Gastrocnemius medialis (tissue), 4 donors: ENCODE data around the gene PPP6R2.

Experiments
- POLR2A ChIP-seq, 2 donors: fragments of 450-650 bp; IDR thresholded peaks; one replicate each; pipeline ENCODE4 v1.6.1; 2017; ENCODE audit warnings: antibody characterized with exemption in 2 of 2, mild to moderate bottlenecking in 2 of 2, moderate library complexity in 2 of 2
- TF ChIP-seq, protein P1 (sequence below), 5 experiments: fragments of 450-650 bp in 3 of 5; fragments of 200-600 bp in 2 of 5; sonication (generic) in 2 of 5; IDR thresholded peaks in 4 of 5; conservative IDR thresholded peaks in 1 of 5; 1 replicate in 4 of 5; 2 replicates in 1 of 5; pipeline ENCODE4 v1.5.1; 2016 to 2019; ENCODE audit warnings: antibody characterized with exemption in 5 of 5, mild to moderate bottlenecking in 3 of 5, moderate library complexity in 3 of 5

DNA sequence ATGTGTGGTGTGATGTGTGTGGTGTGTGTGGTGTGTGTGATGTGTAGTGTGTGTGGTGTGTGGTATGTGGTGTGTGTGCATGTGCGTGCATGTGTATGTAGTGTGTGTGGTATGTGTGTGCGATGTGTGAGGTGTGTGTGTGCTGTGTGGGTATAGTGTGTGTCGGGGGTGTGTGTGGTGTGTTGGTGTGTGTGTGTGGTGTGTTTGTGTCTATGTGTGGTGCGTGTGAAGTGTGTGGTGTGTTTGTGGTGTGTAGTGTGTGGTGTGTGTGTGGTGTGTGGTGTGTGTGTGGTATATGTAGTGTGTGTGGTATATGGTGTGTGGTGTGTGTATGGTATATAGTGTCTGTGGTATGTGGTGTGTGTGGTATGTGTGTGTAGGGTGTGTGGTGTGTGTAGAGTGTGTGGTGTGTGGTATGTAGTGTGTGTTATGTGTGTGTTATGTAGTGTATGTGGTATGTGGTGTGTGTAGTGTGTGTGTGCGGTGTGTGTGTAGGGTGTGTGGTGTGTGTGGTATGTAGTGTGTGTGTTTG, 5.0 kb upstream of the PPP6R2 start:
- TF ChIP-seq, protein P1, sequence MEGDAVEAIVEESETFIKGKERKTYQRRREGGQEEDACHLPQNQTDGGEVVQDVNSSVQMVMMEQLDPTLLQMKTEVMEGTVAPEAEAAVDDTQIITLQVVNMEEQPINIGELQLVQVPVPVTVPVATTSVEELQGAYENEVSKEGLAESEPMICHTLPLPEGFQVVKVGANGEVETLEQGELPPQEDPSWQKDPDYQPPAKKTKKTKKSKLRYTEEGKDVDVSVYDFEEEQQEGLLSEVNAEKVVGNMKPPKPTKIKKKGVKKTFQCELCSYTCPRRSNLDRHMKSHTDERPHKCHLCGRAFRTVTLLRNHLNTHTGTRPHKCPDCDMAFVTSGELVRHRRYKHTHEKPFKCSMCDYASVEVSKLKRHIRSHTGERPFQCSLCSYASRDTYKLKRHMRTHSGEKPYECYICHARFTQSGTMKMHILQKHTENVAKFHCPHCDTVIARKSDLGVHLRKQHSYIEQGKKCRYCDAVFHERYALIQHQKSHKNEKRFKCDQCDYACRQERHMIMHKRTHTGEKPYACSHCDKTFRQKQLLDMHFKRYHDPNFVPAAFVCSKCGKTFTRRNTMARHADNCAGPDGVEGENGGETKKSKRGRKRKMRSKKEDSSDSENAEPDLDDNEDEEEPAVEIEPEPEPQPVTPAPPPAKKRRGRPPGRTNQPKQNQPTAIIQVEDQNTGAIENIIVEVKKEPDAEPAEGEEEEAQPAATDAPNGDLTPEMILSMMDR (IDR thresholded peaks at IDR 0.05 in 4 of 5, conservative IDR thresholded peaks at IDR 0.05 in 1 of 5) = no peak
- no peak for TF ChIP-seq POLR2A (IDR thresholded peaks at IDR 0.05)
